HG03139 (cell line): ENCODE results near the gene RNF144A.

Experiments
- ATAC-seq: cut with Tn5 transposase; IDR thresholded peaks from one replicate; pipeline ENCODE4 v1.9.1; 2021; ENCODE audit not compliant: unreplicated experiment

Gene RNF144A

DNA sequence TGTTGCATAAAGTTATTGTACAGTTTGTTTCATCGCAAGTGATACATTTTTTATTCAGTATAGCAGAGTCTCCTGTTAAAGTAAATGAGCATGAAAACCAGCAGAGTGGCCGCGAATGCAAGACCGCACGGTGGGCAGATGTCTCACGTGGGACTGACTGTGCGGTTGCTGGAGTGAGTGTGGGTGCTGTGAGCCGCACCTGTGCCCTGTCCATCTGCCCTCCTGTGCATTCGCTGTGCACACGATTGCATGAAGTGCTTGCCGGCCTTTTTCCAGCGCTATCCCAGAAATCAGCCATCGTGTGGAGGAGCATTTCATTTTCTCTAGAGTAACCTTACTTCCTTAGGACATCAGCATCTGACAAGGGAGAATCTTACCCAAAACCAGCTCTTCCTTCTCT, 118.7 kb downstream of the RNF144A start:
- no peak for ATAC-seq

DNA sequence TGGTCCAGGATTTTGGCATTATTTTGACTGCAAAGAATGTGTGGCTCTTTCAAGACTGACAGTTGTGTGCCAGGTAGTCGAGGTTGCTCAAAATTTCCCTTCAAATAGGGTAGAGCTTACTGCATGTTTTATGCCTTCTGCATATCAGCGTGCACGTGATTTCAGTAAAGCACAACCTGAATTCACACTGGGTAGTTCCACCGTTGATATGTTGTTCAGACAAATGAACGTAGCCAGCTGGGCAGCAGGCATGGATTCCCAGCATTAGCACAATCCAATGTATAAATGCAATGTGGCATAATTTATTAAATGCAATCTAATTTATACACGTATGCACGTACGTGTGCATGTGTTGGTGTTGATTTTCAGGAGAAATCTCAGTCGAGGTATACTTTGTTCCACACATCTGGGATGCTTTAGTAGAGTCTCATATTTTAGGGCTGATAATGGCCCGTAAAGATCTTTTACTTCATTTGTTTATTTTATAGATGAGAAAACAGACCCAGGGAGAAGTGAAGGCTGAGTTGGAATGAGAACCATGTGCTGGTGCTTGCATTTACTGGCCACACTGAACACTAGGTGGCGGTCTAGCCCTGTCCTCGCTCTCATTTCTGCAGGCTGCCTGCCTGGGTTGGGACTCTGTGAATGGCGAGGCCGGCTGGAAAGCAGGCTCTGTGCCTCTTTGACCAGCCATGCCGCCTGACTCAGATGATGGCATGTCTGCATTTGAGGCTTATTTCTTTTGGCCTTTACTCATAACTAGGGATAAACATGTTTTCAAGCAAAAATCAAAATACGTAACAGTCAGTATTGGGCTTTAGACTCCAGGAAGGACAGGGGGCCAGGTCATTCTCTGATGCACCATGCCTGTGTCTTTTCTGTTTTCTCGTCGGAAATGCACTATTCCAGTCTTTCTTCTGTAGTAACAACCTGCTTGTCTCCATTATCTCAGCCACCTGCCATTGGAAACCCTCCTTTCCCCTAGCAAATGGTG, 120.4 kb downstream of the RNF144A start:
- ATAC-seq: peak; percentile 88

DNA sequence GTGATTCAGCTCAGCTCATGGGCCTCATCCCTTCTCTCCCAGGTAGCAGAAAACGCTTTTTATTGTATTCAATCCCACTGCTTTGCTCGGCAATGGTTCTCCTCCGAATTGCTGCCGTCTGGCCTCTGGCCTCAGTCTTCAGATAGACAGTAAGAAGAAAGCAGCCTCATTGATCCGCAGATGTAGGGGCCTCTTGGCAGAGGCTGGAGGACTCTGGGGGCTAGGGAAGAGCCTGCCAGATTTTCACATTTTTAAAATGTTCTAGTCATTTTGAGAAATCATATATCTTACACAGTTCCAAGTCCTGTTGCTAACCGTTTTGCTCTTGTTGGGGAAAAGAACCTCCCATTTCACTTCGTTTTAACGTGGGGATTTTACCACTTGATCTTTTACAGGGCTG, 123.3 kb downstream of the RNF144A start:
- ATAC-seq: no peak

DNA sequence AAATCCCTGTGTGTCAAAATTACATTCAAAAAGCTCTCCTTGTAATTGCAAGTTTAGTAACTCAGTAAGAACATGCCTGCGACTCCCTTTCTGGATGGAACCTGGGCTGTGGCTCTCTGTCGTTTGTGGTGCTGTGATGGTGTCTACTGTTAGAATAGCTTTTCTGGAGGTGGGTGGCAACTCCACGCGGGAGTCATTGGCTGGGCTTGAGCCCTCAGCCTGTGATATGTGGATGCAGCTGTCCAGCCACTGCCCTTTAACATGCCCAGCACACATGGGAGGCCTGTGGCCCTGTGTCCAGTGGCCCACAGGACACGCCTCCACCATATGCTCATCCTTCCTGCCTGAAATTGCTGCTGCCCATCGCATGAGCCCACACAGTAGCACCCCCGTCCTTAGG, 124.2 kb downstream of the RNF144A start:
- no peak for ATAC-seq

DNA sequence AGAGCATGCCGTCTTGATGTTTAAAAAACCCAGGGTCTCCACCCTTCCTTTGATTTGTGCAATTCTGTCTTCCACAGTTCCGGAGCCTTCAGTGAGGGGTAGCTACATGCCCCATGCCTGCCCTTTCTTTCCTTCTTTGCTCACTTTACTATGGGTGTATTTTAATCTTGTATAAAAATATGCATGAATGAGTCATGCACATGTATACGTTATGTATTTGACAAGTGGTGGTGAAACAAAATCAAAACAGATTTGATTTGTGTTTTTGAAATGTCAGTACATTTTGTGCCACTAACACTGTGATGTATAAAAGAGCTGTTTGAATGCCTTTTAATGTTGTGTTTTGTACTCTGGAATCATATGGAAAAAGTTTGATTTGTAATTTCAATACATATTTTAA, 126.5 kb downstream of the RNF144A start:
- no peak for ATAC-seq

DNA sequence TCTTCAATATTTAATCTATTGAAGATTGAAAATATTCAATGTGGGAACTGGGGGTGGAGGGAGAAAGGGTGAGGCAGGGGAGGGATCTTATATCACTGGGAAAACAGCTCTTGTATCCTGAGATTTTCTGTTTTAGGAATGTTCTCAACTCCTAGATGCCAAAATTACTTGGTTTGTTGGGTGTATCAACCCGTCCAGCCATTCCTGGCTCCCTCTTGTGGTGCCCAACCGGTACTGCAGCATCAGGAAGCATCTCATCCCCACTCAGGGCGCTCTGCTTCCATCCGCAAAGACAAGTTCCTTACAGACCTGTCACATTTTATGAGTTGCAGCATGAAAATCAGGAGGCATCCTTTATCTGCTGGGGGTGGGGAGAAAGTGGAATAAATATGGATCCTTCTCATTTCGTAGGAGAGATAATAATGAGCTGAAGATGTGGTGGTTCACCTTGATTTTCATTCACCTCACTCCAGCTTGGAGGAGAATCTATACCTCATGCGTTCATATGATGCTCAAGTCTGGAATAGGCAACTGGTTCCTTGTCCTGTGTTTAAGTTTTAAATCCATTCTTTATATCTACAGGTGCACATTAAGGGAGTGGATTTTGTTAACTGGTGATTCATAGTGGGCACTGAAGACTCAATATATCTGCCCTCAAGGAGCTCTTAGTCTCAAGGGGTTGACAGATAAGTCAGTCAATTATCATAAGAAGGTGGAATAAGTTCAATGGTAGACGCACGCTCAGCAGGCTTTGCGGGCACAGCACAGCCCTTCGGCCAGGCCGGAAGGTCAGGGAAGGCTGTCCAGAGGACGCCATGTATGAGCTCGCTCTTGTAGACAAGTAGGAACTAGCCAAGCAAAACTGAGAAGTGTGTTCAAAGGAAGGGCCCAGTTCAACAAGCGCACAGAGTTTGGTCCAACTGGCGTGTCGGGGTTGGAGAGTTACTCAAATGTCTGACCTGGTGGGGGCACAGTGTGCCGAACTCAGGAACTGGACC, 127.3 kb downstream of the RNF144A start:
- ATAC-seq: peak; percentile 70

DNA sequence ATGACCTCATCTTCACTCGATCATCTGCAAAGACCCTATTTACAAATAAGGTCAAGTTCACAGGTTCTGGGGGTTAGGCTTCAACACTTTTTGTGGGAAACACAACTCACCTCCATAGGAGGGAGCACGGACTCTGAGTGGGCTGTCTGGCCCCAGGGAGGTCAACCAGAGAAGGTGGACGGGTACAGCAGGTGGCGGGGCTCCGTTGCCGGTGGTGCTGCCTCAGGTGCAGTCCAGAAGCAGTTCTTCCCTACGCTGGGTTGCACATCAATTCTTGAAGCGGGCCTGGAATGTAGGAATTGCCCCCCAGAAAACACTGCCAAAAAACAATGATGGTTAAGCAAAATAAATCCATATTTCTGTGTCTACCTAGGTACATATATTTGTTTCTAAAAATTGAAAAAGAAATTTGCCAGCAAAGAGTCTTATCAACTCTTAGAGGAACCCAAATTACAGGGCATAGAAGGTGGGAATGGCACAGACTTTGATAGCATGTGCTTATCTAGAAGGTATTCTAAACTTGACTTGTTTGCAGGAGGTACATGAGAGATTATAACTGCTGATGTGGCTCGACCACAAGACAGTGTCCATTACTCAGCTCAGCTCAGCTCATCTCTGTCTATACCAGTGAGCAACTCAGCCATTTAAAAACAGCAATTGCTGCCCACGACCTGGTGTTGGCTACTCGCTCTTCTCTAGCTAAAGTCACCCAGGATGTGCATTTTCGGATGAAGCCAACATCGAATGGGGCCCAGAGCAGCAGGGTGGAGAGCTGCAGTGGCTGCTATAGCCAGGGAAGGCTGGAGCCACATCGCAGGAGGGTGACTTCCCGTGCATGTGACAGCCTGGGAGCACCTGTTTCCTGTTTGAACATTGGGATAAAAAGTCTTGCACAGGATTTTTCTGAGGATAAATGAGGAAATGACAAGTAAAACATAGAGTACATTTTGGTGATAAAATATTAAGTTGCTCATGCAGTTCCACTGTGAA, 128.7 kb downstream of the RNF144A start:
- ATAC-seq: no peak

DNA sequence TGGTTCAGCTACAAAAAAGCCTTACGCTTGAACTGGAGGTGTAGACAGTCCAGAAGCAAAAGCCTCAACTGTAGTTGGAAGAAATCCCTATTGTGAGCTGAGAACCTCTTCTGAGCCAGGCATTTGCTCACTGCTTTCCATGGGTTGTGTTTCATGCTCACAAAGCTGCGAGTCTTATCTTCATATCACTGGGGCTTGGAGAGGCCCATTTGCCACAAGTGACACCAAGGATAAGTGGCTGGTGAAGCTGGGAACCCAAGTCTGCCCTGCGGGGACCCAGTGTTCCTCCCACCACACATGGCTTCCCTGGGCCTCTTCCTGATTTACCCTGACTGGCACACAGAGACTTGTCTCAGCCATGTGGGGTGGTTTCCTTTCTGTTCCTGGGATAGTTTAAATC, 130.4 kb downstream of the RNF144A start:
- ATAC-seq: no peak

DNA sequence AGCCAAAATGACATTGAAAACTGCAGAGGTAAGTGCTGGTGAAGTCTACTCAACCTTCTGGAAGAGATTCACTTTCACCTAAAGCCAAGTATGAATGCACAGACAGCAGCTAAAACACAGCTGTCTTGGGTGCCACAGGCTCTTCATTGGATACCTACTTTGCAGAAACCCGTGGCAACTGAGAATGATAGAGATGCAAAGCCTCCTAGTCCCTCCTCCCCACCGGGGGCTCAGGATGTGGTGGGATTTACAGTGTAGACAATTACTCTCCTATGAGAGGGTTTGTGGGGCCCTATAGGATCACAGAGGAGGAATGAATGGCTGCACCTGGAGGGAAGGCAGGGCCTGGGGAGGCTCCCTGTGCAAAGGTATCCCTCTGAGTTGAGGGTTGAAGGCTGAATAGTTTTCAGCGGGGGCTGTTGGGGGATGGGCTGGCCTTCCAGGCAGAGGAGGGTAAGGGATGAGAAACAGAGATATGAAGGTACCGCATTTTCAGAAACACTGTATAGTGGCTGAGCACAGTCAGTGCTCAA, 131.6 kb downstream of the RNF144A start:
- no peak for ATAC-seq

DNA sequence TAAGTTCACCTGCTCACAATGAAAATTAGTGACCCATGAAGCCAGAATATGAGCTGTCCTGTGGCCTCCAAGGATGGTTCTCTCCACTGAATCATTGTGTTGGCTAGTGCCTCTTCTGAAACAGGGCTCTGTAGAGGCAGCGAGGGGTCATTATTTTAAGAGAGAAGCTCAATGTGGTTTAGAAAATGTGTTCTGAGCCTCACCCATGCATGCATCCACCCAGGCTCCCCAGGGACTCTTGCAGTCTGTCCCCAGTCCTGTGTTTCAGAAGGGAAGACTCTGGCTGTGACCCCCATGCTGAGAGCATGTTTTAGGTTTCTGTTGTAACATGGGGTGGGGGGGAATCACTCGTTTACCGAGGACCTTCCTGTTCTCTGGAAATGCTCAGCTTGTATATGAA, 135.2 kb downstream of the RNF144A start:
- ATAC-seq: peak; percentile 88

DNA sequence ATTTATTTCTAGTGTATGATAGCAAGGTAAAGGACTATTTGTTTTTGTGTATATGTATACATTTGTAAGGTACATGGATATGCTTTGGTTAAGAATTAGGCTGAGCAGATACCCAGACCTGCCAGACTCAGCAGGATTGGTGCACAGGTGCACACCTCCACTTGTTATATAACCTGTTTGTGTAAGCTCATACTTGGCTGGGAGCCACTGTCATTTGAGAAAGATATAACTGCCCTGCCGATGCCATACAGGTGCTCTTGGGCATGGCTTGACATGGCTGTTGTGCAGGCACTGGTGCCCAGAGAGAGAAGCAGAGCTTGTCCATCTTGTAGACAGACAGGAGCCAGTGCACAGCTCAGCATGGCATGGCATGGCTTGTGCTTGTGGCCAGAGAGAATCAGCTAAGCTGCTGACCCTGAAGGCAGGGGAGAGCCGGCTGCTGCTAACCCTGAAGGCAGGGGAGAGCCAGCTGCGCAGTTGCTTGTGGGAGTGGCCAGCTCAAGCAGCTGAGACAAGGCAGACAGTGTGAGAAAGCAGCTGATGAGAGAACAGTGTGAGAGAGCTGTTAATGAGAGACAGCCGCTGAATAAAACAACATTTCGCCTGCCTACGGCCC, 136.5 kb downstream of the RNF144A start:
- no peak for ATAC-seq

DNA sequence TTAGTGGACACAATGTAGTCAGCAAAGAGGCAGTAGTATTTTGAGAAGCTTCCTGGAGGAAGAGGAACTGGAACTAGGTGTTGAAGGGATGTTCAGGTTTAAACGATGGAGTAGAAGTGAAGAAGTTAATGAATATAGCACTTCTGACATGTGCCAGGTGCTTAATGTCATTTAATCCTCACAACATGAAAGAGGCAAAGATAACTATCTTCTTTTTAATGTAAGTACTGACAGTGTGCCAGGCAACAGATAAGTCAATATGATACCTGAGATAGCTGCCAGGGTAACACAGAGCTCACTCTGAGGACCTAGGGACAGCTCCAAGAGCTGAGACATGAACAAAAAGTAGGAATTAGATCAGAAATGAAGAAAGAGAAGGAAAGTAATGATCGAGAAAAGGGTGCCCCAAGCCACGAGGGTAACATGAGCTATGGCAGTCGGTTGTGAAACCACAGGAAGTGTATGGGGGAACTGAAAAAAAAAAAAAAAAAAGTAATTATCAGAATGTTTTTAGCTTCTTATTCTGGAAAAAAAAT, 140.7 kb downstream of the RNF144A start:
- peak; percentile 55 for ATAC-seq

DNA sequence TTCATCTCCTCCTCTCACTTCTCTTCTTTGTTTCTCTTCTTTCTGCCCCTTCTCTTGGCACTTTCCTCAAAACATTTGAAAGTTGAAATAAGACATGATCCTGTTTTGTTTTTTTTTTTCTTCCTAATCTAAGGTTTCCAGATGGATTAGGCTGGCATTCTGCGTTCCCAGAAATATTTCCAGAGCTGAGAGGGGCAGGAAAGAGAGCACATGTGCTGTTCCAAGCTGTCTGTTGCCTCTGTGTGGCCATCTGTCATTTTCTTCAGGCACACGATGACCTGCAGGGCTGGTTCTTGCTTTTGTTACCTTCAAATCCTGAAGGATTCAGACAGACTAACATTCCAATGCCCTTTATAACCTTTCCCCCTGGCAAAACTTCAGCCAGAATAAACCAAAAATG, 142.9 kb downstream of the RNF144A start:
- ATAC-seq: no peak

DNA sequence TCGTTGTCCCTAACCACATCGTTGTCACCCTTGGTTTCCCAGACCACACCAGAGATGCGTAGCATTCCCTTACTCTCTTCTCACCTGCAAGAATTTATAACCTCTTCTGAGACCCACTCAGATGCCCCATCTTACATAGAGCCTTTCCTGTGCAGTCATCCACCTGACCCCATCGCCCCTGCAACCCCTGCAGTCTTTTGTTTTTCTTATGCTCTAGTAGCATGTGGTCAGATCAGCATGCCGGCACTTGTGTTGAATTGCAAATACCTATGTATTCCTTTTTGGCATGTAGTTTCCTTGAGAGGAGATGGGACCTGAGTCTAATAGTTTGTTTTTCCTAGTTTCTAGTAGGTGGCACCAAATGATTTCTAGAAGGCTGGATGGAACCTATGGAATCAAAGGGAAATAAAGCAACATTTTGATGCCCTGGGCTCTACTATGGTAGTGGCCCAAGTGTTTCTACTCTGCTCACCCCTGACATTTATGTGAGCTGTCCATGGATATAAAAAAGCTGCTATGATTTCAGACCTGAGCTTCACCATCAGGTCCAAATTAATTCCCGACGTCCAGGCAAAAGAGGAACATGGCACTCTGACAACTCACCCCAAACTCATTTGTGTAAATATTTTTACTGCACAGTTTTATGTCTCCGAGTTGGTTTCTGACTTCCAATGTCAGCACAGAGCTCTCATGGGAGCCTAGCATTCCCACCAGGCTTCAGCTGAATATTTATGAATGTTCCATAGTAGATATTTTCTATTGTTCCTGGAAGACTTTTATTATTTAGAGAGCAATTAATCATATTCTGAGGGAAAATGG, 143.6 kb downstream of the RNF144A start:
- no peak for ATAC-seq

DNA sequence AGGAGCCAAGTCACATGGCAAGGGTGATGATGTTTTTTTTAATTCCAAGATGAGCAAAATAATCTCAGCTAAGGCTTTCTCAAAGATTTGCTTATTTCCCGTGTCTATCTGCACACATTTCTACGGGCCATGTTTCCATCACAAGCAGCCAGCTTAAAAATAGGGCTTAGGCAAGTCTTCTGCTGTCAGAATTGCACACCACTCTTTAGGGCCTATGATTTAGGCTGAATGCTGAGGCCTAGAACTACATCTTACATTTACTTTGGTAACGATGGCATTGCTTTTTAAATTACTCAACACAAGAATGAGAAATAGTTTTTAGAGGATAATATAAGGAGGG, 144.2 kb downstream of the RNF144A start:
- ATAC-seq: no peak

DNA sequence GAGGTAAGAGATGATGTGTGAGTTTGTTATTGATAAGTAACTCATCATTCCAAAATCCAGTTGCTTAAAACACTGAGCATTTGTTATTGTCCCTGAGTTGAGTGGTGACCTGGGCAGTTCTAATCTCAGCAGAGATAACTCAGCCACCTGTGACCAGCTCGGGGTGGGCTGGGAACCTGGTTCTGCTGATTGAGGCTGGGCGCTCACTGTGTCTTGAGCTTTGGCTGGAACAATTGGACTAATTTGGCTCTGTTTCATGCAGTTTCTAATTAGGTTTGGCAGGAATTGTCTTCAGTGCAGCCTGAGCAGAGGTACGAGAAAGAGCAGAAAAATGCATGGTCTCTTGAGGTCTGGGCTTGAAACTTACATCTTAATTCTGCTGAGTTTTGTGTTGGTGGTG, 144.7 kb downstream of the RNF144A start:
- ATAC-seq: no peak

DNA sequence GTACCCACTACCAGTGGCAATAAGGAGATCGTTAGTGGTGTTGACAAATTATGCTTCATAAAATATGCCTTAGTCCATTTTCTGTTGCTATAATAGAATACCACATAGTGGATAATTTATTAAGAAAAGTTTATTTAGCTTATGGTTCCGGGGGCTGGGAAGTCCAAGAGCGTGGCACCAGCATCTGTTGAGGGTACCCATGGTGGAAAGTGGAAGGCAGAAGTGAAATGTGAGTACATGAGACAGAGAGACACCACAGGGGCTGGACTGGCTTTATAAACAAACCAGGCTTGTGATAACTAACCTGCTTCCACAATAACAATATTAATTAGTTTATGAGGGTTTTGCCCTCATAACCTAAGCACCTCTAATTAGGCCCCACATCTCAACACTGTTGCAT, 146.6 kb downstream of the RNF144A start:
- no peak for ATAC-seq

DNA sequence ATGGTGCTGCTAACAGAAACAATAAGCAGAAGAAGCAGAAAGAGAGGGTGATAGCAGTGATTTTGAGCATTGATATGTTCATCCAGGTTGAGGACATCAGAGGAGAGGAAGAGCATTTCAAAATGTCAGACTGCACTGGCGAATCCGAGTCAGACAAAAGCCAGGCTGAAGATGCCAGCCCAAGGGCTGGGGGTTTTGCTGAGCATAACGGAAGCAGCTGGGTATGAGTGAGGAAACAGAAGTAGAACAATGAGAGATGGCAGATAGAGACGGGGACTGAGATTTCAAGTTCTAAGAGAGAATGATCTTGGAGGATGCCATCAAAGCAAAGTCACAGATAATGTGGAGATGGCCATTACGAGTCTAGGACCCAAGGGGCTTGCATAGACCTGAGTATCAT, 151.2 kb downstream of the RNF144A start:
- no peak for ATAC-seq

DNA sequence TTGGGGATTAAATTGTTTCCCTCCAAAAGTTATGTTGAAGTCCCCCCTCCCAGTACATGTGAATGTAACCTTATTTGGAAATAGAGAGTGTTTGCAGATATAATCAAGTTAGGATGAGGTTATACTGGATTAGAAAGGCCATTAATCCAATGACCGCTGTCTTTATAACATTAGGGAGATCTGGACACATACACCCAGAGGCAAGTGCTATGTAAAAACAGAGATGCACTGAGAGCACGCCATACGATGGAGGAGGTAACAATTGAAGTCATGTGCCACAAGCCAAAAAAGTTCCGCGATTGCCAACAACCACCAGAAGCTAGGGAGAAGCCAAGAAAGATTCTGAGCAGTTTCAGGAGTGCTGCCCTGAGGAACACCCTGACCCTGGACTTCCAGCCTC, 153.3 kb downstream of the RNF144A start:
- ATAC-seq: no peak
